22Rv1 (cell line): ENCODE results near the gene ZBTB7A.

Source experiments
- CTCF ChIP-seq: fragments of 450-650 bp; IDR thresholded peaks from 2 replicates; pipeline ENCODE4 v1.5.1; 2017; ENCODE audit warnings: mild to moderate bottlenecking
- ZFX ChIP-seq: fragments of 450-650 bp; IDR thresholded peaks from 2 replicates; pipeline ENCODE4 v1.6.1; 2017; ENCODE audit warnings: antibody characterized with exemption, borderline replicate concordance

GRCh38 chr19:4058693-4059452 is 7.8 kb downstream of the ZBTB7A start:
- no peak for TF ChIP-seq CTCF
- no peak for TF ChIP-seq ZFX
